Measurements from ENCODE around the gene JUNB.
"Not testable (repeated sequence)": the region's sequence is repeated elsewhere in the genome, so short reads cannot be mapped to it uniquely, and the experiment has no call there.

The JUNB gene

DNA sequence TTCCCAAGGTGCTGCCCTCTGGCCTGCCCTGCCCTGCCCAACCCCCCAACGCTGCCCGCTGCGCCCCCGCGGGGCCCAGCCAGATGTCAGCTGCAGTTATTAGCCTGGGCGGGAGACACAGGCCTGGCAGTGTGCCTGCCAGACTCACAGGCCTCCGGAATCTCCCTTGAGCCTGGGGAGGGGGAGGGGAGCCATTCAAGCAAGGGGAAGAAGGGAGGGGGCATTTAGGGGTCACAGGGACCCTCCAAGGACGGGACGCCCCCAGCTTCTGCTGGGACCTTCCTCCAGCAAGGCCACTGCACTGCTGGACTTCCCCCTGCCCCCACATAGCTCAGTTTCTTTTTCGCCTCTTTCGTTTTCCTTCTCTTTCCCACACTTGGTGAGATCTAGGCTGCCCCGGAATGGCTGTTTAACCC, 2.6 kb upstream of the JUNB start:
- DNase-seq (ENCODE audit: low read depth in 2 of 3, low spot score in 2 of 3), result no peak

DNA sequence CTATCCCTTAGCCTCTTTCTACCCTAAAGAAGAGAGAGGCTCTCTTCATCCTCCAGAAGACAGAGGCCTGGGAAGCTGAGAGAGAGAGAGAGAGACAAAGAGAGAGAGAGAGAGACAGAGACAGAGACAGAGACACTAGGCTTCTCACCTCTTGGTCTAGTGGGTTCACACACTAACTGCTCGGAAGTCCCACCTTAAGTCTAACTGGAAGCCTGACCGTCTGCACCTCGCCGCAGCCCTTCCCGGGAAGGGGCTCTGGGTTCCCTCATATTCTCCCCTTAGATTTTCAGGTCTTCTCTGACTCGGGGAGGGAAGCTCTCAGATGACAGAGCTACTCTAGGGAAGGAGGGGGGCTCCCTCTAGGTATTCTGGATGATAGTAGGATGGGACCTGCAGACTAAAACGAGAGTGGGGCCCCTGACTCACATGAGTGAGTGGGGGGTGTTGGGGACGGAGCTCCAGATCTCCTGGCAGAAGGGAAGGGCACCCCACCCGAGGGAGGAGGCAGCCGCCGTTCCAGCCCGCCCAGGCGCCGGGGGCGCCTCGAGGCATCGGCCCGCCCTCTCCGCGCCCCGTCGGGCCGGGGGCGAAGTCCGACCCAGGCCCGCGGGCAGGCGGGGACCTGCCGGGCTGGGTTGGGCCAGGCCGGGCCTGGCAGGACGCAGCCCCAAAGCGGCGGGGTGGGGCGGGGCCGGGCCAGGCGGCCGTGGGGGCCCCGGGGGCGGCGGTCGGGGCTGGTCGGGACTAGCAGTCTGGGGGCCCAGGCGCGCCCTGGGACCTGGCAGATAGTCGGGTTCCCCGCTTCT, 2.0 kb upstream of the JUNB start:
- DNase-seq (ENCODE audit: low read depth in 2 of 3, low spot score in 2 of 3), result no peak

DNA sequence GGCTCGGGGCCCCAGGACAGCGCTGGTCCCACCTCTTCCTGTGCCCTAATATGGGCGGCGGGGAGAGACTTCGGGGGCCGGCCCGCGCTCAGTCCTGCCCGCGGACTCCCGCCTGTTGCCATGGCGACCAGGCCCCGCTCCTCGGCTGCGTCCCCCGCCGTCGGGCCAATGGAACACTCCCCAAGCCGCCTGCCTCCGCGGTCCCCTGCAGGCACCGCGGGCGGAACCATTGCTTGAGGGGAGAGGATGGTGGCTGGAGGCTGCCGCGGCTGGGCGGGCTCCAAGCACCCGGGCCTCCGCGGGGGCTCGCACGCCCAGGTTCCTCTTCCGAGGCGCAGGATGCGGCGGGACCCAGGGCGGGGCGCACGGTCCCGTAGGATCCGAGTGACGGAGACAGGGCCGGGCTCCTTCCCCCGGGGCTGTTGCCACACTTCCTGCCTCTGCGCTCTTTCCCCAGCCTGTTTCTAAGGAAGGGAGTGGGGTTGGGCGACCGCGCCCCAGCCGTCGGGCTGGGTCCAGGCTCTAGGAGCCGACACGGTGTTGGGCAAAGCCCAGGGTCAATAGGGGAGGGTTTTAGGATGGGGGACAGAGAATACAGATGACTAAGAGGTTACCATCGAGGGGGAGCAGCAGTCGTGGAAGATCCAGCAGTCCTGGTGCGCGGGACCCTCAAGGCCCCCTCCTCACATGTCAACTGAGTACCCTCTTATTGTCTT, 1.2 kb upstream of the JUNB start:
- DNase-seq (ENCODE audit: low read depth in 2 of 3, low spot score in 2 of 3), result peak; percentile 91 to 97 (median 93)

DNA sequence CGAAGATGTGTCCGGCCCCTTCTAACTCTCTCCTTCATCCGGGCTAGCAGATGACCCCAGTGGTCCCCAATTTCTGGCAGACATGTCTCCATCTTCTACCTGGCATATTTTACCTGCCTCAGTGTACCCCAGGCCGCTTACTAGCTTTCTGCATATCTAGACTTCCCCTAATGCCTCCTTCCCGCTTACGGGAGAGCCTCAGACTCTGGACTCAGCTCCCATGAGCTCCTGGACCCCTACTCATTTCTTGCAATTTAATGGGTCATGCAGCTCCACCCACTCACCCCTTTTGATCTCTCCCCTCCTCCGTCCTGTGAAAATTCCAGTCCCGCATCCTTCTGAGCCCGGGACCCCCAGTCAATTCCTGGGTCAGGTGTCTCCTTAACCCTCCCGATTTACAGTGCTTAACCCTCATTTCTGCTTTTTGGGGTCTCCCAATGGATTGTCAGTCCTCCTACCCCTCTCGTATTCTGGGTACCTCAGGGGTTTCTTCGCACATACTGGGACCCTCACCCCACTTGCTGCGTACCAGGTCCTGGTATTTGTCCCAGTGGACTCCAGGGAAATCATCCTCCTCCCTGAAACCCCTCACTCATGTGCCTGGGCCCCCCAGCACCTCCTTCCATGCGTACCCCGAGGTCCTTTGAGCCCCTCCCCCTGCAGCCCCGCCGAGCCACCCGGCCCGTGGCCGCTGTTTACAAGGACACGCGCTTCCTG, 500 bp upstream of the JUNB start:
- no peak for DNase-seq (ENCODE audit: low read depth in 2 of 3, low spot score in 2 of 3)

DNA sequence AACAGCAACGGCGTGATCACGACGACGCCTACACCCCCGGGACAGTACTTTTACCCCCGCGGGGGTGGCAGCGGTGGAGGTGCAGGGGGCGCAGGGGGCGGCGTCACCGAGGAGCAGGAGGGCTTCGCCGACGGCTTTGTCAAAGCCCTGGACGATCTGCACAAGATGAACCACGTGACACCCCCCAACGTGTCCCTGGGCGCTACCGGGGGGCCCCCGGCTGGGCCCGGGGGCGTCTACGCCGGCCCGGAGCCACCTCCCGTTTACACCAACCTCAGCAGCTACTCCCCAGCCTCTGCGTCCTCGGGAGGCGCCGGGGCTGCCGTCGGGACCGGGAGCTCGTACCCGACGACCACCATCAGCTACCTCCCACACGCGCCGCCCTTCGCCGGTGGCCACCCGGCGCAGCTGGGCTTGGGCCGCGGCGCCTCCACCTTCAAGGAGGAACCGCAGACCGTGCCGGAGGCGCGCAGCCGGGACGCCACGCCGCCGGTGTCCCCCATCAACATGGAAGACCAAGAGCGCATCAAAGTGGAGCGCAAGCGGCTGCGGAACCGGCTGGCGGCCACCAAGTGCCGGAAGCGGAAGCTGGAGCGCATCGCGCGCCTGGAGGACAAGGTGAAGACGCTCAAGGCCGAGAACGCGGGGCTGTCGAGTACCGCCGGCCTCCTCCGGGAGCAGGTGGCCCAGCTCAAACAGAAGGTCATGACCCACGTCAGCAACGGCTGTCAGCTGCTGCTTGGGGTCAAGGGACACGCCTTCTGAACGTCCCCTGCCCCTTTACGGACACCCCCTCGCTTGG, 966 bp downstream of the JUNB start:
- no peak for DNase-seq (ENCODE audit: low read depth in 2 of 3, low spot score in 2 of 3)

DNA sequence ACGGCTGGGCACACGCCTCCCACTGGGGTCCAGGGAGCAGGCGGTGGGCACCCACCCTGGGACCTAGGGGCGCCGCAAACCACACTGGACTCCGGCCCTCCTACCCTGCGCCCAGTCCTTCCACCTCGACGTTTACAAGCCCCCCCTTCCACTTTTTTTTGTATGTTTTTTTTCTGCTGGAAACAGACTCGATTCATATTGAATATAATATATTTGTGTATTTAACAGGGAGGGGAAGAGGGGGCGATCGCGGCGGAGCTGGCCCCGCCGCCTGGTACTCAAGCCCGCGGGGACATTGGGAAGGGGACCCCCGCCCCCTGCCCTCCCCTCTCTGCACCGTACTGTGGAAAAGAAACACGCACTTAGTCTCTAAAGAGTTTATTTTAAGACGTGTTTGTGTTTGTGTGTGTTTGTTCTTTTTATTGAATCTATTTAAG, 1.6 kb downstream of the JUNB start:
- DNase-seq (ENCODE audit: low read depth in 2 of 3, low spot score in 2 of 3), result no peak

DNA sequence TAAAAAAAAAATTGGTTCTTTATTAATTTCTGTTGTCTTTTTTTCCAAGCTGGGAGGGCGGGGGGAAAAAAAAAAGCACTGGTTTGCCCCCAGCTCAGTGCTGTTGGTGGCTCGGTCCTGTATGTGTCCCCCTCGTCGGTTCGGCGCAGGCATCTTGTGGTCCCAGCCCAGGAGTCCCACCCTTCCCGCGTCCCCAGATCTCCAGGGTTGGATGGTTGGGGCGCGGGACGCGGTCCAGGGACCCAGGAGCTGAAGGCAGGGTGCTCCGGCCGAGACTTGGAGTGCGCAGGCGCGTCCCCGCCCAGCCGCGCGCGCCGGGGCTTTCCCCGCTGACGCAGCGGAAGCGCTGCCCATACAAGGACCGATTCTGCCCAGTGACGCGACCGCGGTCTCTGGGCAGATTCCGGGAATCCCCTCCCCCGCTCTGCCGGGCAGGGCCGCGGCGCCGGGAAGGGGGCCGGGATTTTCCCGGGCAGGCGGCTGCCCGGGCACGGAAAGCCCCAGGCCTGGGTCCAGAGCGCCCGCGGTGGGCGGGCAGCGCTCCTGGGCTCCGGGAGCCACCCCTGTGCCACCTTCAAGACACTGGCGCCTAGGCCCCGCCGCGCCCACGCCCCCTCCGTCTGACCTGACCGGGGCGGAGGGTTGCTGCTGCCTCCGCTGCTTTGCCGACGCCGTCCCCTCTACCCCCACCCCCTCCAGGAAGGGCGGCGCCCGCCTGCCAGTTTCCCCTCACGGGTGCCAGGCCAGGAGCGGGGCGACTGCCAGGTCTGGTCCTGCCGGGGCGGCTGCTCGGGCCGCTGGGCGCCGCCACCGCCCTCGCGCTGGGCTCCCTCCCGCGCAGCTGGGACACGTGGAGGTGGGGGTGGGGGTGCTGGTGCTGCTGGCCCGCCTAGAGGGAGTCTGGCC, 2.3 kb downstream of the JUNB start:
- DNase-seq (ENCODE audit: low read depth in 2 of 3, low spot score in 2 of 3), result peak; percentile 81 to 96 (median 94)

DNA sequence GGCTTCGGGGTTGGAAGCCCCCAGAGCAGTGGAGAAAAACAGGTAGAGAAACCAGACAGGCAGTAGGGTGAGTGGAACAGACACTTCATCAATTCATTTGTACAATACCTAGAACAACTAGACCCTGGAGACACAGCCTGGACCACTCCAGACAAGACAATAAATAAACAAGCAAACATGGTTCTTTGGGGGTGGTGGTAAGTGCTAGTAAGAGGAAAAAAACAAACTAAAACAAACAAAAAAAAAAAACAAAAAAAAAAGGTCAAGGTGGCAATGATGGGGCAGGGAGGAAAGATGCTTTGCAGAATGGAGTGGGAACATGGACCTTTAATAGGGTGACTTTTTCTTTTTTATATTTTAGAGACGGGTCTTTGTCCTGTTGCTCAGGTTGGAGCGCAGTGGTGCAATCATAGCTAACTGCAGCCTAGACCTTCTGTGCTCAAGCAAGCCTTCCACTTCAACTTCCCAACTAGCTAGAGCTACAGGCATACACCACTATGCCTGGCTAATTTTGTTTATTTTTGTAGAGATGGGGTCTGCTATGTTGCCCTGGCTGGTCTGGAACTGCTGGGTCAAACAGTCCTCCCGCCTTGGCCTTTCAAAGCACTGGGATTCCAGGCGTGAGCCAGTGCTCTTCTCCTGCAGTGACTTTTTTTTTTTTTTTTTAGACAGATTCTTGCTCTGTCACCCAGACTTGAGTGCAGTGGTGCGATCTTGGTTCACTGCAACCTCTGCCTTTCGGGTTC, 3.1 kb downstream of the JUNB start:
- no peak for DNase-seq (ENCODE audit: low read depth in 2 of 3, low spot score in 2 of 3)

DNA sequence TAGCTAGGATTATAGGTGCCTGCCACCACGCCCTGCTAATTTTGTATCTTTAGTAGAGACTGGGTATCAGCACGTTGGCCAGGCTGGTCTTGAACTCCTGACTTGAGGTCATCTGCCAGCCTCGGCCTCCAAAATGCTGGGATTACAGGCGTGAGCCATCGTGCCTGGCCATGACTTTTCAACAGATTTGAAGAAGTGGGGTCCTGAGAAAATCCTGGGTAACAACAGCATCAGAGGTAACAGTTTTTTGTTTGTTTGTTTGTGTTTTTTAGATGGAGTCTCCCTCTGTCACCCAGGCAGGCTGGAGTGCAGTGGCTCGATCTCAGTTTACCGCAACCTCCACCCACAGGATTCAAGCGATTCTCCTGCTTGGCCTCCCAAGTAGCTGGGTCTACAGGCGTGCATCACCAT, 3.7 kb downstream of the JUNB start:
- DNase-seq (ENCODE audit: low read depth in 2 of 3, low spot score in 2 of 3), result no peak

DNA sequence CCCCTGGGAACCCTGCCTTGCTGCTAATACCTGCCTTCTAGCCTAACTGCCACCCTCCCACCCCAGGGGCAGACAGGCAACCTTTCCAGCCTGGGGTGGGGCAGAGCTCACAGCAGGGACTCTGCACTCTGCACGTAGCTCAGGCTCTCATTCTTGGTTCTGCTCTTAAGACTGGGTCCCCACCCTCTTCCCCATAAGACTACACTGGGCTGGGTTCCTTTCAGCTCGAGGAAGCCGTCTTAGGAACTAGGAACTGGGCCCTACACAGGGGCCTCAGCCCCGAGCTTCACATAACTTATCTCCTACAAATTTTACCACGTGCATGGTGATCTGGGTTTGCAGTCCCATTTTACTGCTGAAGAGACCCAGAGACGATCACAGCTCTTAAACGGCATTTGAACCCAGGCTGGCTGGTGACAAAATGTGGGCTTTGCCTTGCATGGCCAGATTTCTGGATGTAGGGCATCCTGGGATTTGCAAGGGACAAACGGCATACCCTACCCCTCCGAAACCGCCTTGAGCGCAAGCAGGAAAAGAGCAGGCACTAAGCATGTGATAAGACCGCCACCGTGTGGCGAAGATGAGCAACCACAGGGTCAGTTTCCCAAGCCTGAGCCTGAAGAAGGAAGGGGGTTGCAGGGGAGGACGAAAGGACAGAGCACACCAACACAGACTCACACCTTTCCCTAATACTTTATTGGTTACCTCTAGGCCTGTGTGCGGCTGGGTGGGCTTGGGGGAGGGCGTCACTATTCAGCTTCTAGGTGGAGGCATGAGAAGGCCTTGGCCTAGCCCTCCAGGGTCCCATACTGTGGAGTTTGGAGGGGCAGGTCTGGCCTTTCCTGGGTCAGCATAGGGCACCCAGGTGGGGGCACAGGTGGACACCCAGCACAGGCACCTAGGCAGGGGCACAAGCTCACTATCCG, 5.1 kb downstream of the JUNB start:
- DNase-seq (ENCODE audit: low read depth in 2 of 3, low spot score in 2 of 3), result no peak

DNA sequence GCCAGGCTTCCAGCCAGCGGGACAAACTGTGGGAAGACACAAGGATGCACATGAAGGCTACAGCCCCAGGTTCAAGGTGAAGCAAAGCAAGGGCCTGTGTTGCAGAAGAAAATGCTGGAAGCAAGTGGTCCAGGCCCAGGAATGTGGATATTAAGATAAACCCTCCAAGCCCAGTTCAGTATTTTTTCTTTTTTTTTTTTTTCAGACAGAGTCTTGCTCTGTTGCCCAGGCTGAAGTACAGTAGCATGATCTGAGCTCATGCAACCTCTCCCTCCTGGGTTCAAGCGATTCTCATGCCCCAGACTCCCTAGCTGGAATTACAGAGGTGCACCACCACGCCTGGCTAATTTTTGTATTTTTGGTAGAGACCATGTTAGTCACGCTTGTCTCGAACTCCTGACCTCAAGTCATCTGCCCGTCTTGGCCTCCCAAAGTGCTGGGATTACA, 5.9 kb downstream of the JUNB start:
- no peak for DNase-seq (ENCODE audit: low read depth in 2 of 3, low spot score in 2 of 3)

DNA sequence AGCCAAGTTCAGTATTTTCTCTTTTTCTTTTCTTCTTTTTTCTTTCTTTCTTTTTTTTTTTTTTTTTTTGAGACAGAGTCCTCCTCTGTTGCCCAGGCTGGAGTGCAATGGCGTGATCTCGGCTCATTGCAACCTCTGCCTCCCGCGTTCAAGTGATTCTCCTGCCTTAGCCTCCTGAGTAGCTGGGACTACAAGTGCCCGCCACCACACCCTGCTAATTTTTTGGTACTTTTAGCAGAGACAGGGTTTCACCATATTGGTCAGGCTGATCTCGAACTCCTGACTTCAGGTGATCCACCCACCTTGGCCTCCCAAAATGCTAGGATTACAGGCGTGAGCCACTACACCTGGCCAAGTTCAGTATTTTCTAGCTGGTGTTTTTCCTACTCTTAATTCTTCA, 6.3 kb downstream of the JUNB start:
- not testable (repeated sequence) for DNase-seq (ENCODE audit: low read depth in 2 of 3, low spot score in 2 of 3)

DNA sequence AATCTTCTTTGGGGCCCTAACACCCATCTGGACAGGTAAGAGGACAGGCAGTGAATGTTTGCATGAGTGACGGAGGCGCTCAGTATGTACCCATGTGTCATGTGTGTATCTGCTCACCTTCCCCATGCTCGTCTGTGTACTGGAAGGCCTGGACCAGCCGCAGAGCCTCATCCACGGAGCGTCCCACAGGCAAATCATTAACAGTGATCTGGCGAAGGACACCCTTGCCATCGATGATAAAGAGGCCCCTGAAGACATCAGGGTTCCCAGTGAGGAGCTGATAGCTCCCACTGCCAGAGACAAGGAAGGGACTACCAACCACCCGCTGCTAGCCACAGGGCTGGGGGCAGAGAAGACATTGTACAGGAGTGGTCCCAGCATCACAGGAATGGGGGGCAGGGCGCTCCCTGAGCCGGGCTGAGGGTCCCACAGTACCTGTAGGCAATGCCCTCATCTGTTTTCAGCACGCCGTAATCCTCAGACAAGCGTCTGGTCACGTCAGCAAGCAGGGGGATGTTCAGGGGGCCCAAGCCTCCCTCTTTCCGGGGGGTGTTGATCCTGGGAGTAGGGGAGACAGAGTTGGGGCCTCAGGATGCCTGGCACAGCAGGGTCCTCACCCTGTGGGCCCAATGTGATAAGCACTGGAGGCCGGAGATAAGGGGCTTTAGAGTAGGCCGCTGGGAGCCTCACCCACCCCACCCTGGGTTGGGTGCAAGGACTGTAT, 8.6 kb downstream of the JUNB start:
- DNase-seq (ENCODE audit: low read depth in 2 of 3, low spot score in 2 of 3), result no peak

DNA sequence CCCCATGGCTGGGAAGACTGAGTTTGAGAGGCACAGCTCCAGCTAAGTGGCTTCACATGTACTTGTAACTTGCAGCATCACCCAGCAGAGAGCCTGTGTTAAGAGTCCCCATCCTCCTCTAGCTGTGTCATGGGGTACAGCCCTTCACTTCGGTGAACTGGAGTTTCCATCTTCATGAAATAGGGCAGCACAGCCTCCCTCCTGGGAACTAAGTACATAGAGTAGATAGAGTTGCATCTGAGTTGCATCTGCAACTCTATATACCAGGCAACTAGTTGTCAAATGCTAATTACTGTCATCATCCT, 9.1 kb downstream of the JUNB start:
- DNase-seq (ENCODE audit: low read depth in 2 of 3, low spot score in 2 of 3), result no peak

DNA sequence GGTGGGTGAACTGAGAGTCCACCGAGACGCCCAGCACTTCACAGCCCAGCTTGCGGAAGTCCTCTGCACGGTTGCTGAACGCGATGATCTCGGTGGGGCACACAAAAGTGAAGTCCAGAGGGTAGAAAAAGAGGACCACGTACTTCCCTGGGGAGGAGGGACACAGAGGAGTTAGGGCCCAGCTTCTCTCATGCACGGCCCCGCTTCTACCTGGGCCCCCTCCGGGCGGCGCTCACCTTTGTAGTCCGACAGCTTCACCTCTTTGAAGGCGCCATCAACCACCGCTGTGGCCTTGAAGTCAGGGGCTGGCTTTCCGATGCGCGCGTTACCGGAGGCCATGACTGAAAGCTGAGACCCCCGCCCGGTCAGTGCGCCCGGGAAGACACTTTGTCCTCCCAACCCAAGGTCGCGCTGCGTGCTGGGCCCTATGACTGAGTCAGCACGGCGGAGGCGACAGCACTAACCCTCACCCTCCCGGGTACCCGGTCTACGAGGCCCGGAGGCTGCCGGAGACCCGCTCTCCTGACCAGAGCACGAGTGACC, 9.7 kb downstream of the JUNB start:
- DNase-seq (ENCODE audit: low read depth in 2 of 3, low spot score in 2 of 3), result peak in 1 of 3 experiments; percentile 19

DNA sequence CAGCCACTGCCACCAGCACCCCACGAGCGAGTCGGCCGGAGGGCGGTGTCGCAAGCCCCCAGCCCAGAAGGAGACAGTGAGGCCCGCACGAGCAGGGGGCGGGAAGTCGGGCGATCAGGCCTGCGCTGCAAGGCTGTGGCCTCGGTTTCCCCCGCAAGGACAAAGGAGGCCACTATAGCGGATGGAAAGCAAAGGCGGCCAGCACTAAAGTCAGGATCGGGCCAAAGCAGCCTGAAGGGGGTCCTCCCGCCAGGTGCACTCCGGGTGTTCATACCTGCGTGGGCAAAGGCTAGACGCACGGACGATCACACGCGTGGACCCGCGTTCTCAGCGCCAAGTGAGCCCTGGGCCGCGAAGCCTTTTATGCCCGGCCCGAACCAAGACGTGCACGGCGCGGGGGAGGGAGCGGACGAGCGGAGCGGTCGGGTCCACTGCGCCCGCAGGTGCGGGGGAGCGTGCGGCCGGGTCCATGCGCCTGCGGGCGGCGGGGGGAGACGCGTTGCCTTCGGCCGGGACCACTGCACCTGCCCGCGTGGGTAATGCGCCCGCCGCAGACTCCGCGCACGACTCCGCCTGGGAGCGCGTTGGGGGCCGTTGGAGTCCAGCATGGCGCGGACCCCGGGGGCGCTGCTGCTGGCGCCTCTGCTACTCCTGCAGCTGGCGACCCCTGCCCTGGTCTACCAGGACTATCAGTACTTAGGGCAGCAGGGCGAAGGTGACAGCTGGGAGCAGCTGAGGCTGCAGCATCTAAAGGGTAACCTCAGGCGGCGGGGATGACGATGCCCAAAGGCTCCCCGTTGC, 10.4 kb downstream of the JUNB start, which contains the start of the genes PRDX2 and THSD8:
PRDX2 (minus strand) TSS at position 335 of the 801 bp plus-strand sequence. CDS start 539 bp downstream, outside the sequence.
THSD8 (plus strand) TSS at position 604 of the 801 bp plus-strand sequence; CDS start at position 607, 3 bp downstream.
- peak in 1 of 3 experiments; percentile 54 for DNase-seq (ENCODE audit: low read depth in 2 of 3, low spot score in 2 of 3)

Data from activated CD8-positive, alpha-beta memory T cell treated with anti-CD3 and anti-CD28 coated beads for 48 hours (primary cell).